Smooth muscle cell (in vitro differentiated cells): ENCODE data around the gene SLC25A21. TPM values are rescaled to one million over a fixed set of nuclear protein-coding genes. Genes with fewer than 3 reads are reported as not detected.
"Not testable (repeated sequence)": the region's sequence is repeated elsewhere in the genome, so short reads cannot be mapped to it uniquely, and the experiment has no call there.

Experiments used
- DNase-seq: peaks from one replicate; lab custom pipeline; 2025; ENCODE audit not compliant: unreplicated experiment; lab: John Stamatoyannopoulos, UW
- H2AFZ ChIP-seq: fragments of 200-600 bp; sonication (generic); 2 replicates; pipeline ENCODE4 v1.6.0; 2016; ENCODE audit warnings: antibody characterized with exemption, low read depth, mild to moderate bottlenecking
- H3F3A ChIP-seq: fragments of 200-600 bp; sonication (generic); 2 replicates; pipeline ENCODE4 v1.6.0; 2017; ENCODE audit warnings: antibody characterized with exemption, low read depth
- H3K27ac ChIP-seq: fragments of 200-600 bp; sonication (generic); 2 replicates; pipeline ENCODE4 v1.5.1; 2016; ENCODE audit warnings: low read depth, mild to moderate bottlenecking
- H3K27me3 ChIP-seq: fragments of 200-600 bp; sonication (generic); 2 replicates; pipeline ENCODE4 v1.6.1; 2016; ENCODE audit warnings: low read depth, mild to moderate bottlenecking
- H3K36me3 ChIP-seq: fragments of 200-600 bp; sonication (generic); 2 replicates; pipeline ENCODE4 v1.5.1; 2016; ENCODE audit warnings: low read depth
- H3K4me1 ChIP-seq: fragments of 200-600 bp; sonication (generic); 2 replicates; pipeline ENCODE4 v1.5.1; 2016; ENCODE audit warnings: low read depth
- H3K4me2 ChIP-seq: fragments of 200-600 bp; sonication (generic); 2 replicates; pipeline ENCODE4 v1.6.0; 2016; ENCODE audit warnings: mild to moderate bottlenecking
- H3K4me3 ChIP-seq: fragments of 200-600 bp; sonication (generic); 2 replicates; pipeline ENCODE4 v1.5.1; 2016; ENCODE audit warnings: mild to moderate bottlenecking
- H3K79me2 ChIP-seq: fragments of 200-600 bp; sonication (generic); 2 replicates; pipeline ENCODE4 v1.6.0; 2016; ENCODE audit warnings: low read depth, mild to moderate bottlenecking
- H3K9ac ChIP-seq: fragments of 200-600 bp; sonication (generic); 2 replicates; pipeline ENCODE4 v1.6.0; 2016; ENCODE audit warnings: low read depth
- H3K9me3 ChIP-seq: fragments of 200-600 bp; sonication (generic); replicated peaks from 2 replicates; pipeline ENCODE4 v1.5.1; 2016; ENCODE audit warnings: low read depth
- H4K20me1 ChIP-seq: fragments of 200-600 bp; sonication (generic); 2 replicates; pipeline ENCODE4 v1.6.0; 2016; ENCODE audit warnings: low read depth
- WGBS: methylation state at CpG from one replicate; pipeline ENCODE4 v1.1.7; 2016; ENCODE audit warnings: low lambda C conversion rate; 5-methylcytosine and 5-hydroxymethylcytosine counted together
- polyA plus RNA-seq: library from polyadenylated mRNA; unstranded; fragments of >200 nt; fragmentation: Nextera tagmentation; extraction: Ambion mirVana; gene quantifications from 2 replicates; pipeline ENCODE4 v1.2.1, GENCODE V29; 2016
- total RNA-seq: library from RNA; depleted of rRNA; stranded (reverse); fragments of >200 nt; gene quantifications from 2 replicates; pipeline ENCODE4 v1.2.3, GENCODE V29; 2014
- TF ChIP-seq, protein P1 (sequence below): fragments of 200-600 bp; sonication (generic); IDR thresholded peaks from 2 replicates; pipeline ENCODE4 v1.5.1; 2017; ENCODE audit warnings: borderline replicate concordance, mild to moderate bottlenecking, antibody characterized with exemption; ENCODE audit not compliant: insufficient read depth, poor library complexity, severe bottlenecking

Gene SLC25A21
- total and polyA plus RNA-seq, 2 experiments from 2014 or later: 1.1 TPM; not detected in 1

DNA sequence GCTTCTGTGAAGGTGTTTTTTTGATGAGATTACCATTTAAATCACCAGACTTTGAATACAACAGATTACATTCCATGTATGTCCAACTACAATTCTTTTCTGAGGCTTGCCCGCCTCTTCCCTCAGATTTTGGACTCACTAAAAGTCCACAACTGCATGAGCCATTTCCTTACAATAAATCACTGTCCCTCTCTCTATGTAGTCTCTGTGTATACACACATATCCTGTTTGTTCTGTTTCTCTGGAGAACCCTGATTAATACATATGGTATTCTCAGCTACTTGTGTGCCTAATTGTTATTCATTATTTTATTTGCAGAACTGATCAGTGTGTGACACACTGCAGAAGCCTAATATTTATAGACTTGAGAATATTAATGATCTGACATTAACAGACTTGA lies 22.9 kb upstream of the SLC25A21 start:
- no peak overlapping the region for H3K4me2 ChIP-seq
- DNase-seq: no peak
- WGBS: 91% methylated on average over 1 of the region's 1 CpG

DNA sequence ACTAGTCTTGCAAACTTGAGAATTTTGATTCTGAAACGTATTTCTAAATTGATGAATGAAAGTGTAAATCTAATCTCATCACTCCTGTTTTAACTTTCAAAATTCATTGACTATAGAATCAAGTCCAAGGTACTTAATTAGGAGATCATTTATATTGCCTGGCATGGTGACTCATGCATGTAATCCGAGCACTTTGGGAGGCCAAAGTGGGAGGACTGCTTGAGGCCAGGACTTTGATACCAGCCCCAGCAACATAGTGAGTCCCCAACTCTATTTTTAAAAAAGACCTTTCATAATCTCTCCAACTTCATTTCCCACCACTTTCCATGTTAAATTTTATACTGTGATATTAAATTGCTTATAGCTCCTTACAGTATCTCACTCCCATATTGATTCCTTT lies 22.3 kb upstream of the SLC25A21 start:
- Histone ChIP-seq H3K27me3 (no peaks in the 10 kb centered on the region), H3F3A (no peaks in the 10 kb centered on the region), H3K9me3 (no peaks in the 10 kb centered on the region), H3K36me3 (no peaks in the 10 kb centered on the region), H3K9ac (no peak overlapping the region), H3K4me1 (peaks cover 3% of the 10 kb centered on the region), H3K27ac (no peak overlapping the region), H3K4me2 (no peak overlapping the region), H2AFZ (no peak overlapping the region), H3K4me3 (no peak overlapping the region), H4K20me1 (no peaks in the 10 kb centered on the region), H3K79me2 (peaks cover 3% of the 10 kb centered on the region)
- DNase-seq: no peak
- 92% methylated on average over 2 of the region's 2 CpGs for WGBS
- TF ChIP-seq, protein P1, sequence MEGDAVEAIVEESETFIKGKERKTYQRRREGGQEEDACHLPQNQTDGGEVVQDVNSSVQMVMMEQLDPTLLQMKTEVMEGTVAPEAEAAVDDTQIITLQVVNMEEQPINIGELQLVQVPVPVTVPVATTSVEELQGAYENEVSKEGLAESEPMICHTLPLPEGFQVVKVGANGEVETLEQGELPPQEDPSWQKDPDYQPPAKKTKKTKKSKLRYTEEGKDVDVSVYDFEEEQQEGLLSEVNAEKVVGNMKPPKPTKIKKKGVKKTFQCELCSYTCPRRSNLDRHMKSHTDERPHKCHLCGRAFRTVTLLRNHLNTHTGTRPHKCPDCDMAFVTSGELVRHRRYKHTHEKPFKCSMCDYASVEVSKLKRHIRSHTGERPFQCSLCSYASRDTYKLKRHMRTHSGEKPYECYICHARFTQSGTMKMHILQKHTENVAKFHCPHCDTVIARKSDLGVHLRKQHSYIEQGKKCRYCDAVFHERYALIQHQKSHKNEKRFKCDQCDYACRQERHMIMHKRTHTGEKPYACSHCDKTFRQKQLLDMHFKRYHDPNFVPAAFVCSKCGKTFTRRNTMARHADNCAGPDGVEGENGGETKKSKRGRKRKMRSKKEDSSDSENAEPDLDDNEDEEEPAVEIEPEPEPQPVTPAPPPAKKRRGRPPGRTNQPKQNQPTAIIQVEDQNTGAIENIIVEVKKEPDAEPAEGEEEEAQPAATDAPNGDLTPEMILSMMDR: no peak

More for the DNA sequence above, 22.9 kb upstream of the SLC25A21 start:
- Histone ChIP-seq H3K36me3 (no peaks in the 10 kb centered on the region), H4K20me1 (no peaks in the 10 kb centered on the region), H3K79me2 (peaks cover 3% of the 10 kb centered on the region), H2AFZ (no peak overlapping the region), H3K27me3 (no peaks in the 10 kb centered on the region), H3K4me3 (no peak overlapping the region), H3K4me1 (peaks cover 3% of the 10 kb centered on the region), H3K9me3 (no peaks in the 10 kb centered on the region), H3K9ac (no peak overlapping the region), H3F3A (no peaks in the 10 kb centered on the region), H3K27ac (no peak overlapping the region)
- TF ChIP-seq, protein P1: no peak

DNA sequence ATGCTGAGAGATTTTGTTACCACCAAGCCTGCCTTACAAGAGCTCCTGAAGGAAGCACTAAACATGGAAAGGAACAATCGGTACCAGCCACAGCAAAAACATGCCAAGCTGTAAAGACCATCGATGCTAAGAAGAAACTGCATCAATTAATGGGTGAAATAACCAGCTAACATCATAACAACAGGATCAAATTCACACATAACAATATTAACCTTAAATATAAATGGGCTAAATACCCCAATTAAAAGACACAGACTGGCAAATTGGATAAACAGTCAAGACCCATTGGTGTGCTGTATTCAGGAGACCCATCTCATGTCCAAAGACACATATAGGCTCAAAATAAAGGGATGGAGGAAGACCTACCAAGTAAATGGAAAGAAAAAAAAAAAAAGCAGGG lies 17.3 kb upstream of the SLC25A21 start:
- not testable (repeated sequence) for DNase-seq, H3K9me3 ChIP-seq, H3K79me2 ChIP-seq, H3K27me3 ChIP-seq, H3K9ac ChIP-seq, H3K27ac ChIP-seq, H3F3A ChIP-seq, H4K20me1 ChIP-seq, H3K4me3 ChIP-seq, H3K36me3 ChIP-seq, H2AFZ ChIP-seq, H3K4me2 ChIP-seq, H3K4me1 ChIP-seq
- 93% methylated on average over 2 of the region's 2 CpGs for WGBS

DNA sequence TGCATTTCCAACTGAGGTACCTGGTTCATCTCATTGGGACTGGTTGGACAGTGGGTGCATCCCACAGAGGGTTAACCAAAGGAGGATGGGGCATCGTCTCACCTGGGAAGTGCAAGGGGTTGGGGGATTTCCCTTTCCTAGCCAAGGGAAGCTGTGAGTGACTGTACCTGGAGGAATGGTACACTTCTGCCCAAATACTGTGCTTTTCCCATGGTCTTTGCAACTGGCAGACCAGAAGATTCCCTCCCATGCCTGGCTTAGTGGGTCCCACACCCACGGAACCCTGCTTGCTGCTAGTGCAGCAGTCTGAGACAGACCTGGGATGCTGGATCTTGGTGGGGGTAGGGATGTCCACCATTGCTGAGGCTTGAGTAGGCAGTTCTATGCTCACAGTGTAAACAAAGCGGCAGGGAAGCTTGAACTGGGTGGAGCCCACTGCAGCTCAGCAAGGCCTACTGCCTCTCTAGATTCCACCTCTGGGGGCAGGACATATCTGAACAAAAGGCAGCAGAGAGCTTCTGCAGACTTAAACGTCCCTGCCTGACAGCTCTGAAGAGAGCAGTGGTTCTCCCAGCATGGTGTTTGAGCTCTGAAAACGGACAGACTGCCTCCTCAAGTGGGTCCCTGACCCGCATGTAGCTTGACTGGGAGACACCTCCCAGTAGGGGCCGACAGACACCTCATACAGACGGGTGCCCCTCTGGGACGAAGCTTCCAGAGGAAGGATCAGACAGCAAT lies 15.6 kb upstream of the SLC25A21 start:
- 73% methylated on average over 9 of the region's 9 CpGs for WGBS
- H3K27ac ChIP-seq, H3K4me1 ChIP-seq, H3K4me2 ChIP-seq, H3K4me3 ChIP-seq, H4K20me1 ChIP-seq, H3K27me3 ChIP-seq, H3F3A ChIP-seq, H3K9ac ChIP-seq, H3K79me2 ChIP-seq, H3K9me3 ChIP-seq, H3K36me3 ChIP-seq, H2AFZ ChIP-seq, DNase-seq: not testable (repeated sequence)
